ENCODE results near the gene UBXN6.

Gene UBXN6

DNA sequence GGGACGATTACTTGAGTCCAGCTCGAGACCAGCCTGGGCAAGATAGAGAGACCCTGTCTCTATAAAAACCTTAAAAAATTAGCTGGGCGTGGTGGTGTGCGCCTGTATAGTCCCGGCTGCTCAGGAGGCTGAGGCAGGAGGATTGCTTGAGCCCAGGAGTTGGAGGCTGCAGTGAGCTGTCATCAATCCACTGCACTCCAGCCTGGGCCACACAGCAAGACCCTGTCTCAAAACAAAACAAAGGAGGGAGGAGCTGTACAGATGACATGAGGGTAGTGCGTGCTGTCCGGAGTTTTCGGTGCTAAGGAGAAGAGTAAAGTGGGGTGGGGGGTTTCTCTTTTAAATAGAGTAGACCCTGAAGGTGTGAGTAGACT lies 37.1 kb upstream of the UBXN6 start:
- no peak for DNase-seq (ENCODE audit: extremely low spot score)
- CTCF ChIA-PET: interaction anchor here (1.2 to 2.4 kb wide), 2 partner anchors 30 to 228 kb away, joined by 5 to 6 read pairs; no protein-coding TSS in a partner anchor
- POLR2A ChIA-PET: interaction anchor here (0.7 kb wide), 1 partner anchor 330 kb away, joined by 5 read pairs; no protein-coding TSS in a partner anchor
- TF ChIP-seq, protein P1, sequence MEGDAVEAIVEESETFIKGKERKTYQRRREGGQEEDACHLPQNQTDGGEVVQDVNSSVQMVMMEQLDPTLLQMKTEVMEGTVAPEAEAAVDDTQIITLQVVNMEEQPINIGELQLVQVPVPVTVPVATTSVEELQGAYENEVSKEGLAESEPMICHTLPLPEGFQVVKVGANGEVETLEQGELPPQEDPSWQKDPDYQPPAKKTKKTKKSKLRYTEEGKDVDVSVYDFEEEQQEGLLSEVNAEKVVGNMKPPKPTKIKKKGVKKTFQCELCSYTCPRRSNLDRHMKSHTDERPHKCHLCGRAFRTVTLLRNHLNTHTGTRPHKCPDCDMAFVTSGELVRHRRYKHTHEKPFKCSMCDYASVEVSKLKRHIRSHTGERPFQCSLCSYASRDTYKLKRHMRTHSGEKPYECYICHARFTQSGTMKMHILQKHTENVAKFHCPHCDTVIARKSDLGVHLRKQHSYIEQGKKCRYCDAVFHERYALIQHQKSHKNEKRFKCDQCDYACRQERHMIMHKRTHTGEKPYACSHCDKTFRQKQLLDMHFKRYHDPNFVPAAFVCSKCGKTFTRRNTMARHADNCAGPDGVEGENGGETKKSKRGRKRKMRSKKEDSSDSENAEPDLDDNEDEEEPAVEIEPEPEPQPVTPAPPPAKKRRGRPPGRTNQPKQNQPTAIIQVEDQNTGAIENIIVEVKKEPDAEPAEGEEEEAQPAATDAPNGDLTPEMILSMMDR (IDR thresholded peaks at IDR 0.05; ENCODE audit: control extremely low read depth, extremely low read depth, low read depth, missing control alignments): no peak

DNA sequence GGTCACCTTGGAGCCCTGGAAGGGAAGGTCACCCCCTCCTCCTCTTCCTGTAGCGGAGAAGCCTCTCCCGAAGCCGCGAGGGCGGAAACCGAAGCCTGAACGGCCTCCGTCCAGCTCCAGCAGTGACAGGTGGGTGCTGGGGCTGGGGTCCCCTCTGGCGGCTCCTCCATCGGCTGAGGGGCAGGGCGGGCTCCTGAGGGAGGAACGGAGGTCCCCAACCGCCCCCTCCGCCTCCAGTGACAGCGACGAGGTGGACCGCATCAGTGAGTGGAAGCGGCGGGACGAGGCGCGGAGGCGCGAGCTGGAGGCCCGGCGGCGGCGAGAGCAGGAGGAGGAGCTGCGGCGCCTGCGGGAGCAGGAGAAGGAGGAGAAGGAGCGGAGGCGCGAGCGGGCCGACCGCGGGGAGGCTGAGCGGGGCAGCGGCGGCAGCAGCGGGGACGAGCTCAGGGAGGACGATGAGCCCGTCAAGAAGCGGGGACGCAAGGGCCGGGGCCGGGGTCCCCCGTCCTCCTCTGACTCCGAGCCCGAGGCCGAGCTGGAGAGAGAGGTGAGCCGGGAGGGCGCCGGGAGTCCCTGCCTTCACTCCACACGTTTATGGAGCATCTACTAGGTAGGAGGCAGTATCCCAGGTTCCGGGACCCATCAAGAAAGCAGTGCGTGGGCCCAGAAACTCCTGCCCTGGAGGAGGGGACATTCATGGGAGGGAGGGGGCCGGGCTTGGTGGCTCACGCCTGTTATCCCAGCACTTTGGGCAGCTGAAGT lies 36.5 kb upstream of the UBXN6 start:
- CTCF ChIA-PET: interaction anchor here (1.2 to 2.4 kb wide), 2 partner anchors 31 to 227 kb away, joined by 5 to 6 read pairs; no protein-coding TSS in a partner anchor
- TF ChIP-seq, protein P1 (IDR thresholded peaks at IDR 0.05; ENCODE audit: control extremely low read depth, extremely low read depth, low read depth, missing control alignments): no peak

DNA sequence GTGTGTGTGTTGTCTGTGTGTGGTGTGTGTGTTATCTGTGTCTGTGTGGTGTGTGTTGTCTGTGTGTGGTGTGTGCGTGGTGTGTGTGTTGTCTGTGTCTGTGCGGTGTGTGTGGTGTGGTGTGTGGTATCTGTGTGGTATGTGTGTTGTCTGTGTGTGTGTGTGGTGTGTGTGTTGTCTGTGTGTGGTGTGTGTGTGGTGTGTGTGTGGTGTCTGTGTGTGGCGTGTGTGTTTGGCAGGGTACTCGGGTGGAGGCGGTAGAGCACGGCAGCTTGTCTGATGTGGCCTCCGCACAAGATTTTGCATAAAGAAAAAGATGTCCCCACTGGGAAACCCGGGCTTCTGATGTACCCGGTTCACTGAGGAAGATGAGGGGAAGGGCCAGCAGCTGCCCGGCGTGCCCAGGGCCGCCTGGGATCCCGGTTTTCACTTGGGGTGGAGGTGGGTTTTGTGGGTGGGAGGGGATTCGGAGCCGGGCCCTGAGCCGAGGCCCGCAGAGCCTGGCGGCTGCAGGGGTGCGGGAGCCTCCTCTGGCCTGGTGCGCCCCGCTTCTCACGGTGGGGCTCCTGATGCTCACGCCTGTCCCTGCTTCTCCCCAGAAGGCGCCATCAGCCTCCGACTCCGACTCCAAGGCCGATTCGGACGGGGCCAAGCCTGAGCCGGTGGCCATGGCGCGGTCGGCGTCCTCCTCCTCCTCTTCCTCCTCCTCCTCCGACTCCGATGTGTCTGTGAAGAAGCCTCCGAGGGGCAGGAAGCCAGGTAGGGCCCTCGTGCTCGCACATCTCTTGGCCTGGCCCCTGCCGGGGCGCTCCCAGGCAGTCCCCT lies 35.7 kb upstream of the UBXN6 start:
- TF ChIP-seq, protein P1 (IDR thresholded peaks at IDR 0.05; ENCODE audit: control extremely low read depth, extremely low read depth, low read depth, missing control alignments): no peak
- no peak for DNase-seq (ENCODE audit: extremely low spot score)
- CTCF ChIA-PET: interaction anchor here (2.4 kb wide), 1 partner anchor 227 kb away, joined by 6 read pairs; no protein-coding TSS in a partner anchor
- POLR2A ChIA-PET: no interaction called here

More for the DNA sequence above, 36.5 kb upstream of the UBXN6 start:
- POLR2A ChIA-PET: no interaction called here
- DNase-seq (ENCODE audit: extremely low spot score): no peak

DNA sequence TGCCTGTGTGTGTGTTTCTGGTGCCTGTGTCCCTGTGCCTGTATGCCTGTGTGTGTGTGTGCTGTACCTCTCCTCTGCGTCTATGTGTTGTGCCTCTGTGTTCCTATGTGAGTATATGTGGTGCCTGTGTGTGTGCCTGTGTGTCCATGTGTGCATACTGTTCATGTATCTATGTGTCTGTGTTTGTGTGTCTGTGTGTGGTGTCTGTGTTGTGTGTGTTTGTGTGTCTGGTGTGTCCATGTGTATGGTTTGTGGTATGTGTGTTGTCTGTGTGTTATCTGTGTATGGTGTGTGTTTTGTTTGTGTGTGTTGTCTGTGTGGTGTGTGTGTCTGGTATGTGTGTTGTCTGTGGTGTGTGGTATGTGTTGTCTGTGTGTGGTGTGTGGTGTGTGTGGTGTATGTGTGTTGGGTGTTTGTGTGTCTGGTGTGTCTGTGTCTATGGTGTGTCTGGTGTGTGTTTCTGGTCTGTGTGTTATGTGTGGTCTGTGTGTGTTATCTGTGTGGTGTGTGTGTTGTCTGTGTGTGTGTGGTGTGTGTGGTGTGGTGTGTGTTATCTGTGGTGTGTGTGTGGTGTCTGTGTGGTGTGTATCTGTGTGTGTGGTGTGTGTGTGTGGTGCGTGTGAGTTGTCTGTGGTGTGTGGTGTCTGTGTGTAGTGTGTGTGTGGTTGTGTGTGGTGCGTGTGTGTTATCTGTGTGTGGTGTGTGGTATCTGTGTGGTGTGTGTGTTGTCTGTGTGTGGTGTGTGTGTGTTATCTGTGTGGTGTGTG lies 34.9 kb upstream of the UBXN6 start:
- POLR2A ChIA-PET: no interaction called here
- DNase-seq (ENCODE audit: extremely low spot score): no peak
- TF ChIP-seq, protein P1 (IDR thresholded peaks at IDR 0.05; ENCODE audit: control extremely low read depth, extremely low read depth, low read depth, missing control alignments): no peak
- CTCF ChIA-PET: no interaction called here

DNA sequence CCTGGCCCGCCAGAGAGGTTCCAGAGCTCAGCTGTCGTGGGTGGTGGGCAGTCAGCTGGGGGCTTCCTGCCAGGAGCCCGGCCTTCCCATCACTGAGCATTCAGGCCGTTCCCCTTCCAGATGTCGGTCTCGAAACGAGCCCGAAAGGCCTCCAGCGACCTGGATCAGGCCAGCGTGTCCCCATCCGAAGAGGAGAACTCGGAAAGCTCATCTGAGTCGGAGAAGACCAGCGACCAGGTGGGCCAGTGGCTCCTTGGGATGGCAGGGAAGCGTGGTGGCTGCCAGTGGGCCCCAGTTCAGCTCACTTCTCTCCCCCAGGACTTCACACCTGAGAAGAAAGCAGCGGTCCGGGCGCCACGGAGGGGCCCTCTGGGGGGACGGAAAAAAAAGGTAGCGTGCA lies 33.9 kb upstream of the UBXN6 start:
- POLR2A ChIA-PET: no interaction called here
- no peak for DNase-seq (ENCODE audit: extremely low spot score)
- CTCF ChIA-PET: interaction anchor here (1.0 kb wide), 1 partner anchor 32 kb away, joined by 3 read pairs; no protein-coding TSS in a partner anchor
- TF ChIP-seq, protein P1 (IDR thresholded peaks at IDR 0.05; ENCODE audit: control extremely low read depth, extremely low read depth, low read depth, missing control alignments): no peak

DNA sequence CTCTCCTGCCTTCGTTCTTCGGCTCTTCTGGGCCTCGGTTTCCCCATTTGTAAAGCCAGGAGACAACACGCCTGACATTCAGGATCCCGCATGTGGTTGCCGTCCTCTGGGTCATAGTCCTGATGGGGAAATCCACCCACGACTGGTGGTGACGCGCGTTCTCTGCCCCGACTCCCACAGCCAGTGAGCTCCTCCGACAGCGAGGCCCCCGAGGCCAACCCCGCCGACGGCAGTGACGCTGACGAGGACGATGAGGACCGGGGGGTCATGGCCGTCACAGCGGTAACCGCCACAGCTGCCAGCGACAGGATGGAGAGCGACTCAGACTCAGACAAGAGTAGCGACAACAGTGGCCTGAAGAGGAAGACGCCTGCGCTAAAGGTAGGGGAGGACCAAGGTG lies 30.9 kb upstream of the UBXN6 start:
- POLR2A ChIA-PET: no interaction called here
- TF ChIP-seq, protein P1 (IDR thresholded peaks at IDR 0.05; ENCODE audit: control extremely low read depth, extremely low read depth, low read depth, missing control alignments): no peak
- CTCF ChIA-PET: no interaction called here
- DNase-seq (ENCODE audit: extremely low spot score): no peak
